ENCODE measurements around the gene NELFE.
"Not testable (repeated sequence)": the region's sequence is repeated elsewhere in the genome, so short reads cannot be mapped to it uniquely, and the experiment has no call there.

Gene NELFE

DNA sequence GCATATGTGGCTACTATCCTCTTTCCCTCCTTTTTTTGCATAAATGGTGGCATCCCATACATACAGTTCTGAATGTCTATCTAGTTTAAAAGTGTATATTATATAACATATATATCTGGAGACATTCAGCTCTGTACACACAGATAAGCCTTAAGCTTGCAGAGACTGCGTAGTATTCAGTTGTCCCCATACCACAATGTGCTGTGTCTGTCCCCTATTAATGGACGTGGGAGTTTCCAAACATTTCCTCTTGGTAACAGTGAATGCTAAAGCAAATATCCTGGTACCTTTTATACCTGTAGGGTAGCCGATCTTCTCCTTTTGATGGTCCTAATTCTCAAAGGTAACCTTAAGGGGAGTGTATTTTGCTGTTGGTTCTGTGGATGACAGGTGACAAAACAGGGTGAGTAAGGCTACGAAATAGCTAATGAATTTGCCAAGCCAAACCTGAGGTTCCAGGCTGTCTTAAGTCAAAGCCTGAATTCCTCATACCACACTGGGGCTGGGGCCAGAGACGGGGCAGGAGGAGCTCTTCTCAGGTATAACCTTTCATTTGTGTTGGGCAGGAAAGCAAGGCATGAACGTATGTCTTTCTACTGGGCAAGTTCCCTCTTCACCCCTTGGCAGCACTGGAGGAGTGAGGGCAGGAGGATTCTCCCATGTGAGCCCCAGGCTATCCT, 39.0 kb downstream of the NELFE start:
- DNase-seq (ENCODE audit: low read depth in 1 of 2, low spot score in 1 of 2), result no peak

DNA sequence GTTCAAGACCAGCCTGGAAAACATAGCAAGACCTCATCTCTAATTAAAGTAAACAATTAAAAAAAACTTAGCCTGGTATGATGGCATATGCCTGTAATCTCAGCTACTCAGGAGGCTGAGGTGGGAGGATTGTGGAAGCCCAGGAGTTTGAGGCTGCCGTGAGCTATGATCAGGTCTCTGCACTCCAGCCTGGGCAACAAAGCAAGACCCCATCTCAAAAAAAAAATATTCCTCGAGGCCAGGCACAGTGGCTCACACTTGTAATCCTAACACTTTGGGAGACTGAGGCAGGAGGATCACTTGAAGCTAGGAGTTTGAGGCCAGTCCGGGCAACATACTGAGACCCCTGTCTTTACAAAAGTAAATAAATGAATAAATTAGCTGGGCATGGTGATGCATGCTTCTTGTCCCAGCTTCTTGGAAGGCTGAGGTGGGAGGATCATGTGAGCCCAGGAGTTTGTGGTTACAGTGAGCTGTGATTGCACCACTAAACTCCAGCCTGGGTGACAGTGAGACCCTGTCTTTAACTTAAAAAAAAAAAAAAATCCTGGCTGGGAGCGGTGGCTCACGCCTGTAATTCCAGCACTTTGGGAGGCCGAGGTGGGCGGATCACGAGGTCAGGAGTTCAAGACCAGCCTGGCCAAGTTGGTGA, 40.6 kb downstream of the NELFE start:
- DNase-seq (ENCODE audit: low read depth in 1 of 2, low spot score in 1 of 2), result no peak

DNA sequence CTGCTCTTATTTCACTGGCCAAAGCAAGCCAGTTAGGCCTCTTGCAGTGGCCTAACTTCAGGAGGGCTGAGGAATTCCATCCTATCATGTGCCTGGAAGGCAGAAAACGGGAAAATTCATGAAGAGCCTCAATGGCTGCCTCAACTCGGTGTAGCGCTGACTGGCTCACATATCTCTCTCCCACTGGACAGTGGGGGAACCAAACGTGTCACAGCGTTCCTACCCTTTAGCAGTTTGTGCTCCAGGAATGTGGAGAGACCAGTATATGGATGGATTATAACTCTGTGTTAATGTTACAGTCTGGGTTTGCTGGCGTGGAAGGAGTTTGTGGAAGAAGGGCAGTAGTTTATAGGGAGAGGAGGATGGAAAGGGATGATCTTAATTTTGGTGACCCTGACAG, 43.0 kb downstream of the NELFE start:
- no peak for DNase-seq (ENCODE audit: low read depth in 1 of 2, low spot score in 1 of 2)

GRCh38 chr6:31915351-31915750, 43.4 kb downstream of the NELFE start:
- DNase-seq (ENCODE audit: low read depth in 1 of 2, low spot score in 1 of 2), result no peak

GRCh38 chr6:31911826-31912585, 46.8 kb downstream of the NELFE start:
- DNase-seq (ENCODE audit: low read depth in 1 of 2, low spot score in 1 of 2), result no peak

- not testable (repeated sequence) for DNase-seq (ENCODE audit: low read depth in 1 of 2, low spot score in 1 of 2)
Measured at GRCh38 chr6:31909298-31909697, 49.5 kb downstream of the NELFE start.

GRCh38 chr6:31908791-31909190, 50.0 kb downstream of the NELFE start:
- no peak for DNase-seq (ENCODE audit: low read depth in 1 of 2, low spot score in 1 of 2)

- not testable (repeated sequence) for DNase-seq (ENCODE audit: low read depth in 1 of 2, low spot score in 1 of 2)
Measured at GRCh38 chr6:31908255-31908654, 50.5 kb downstream of the NELFE start.

GRCh38 chr6:31907158-31907813, 51.5 kb downstream of the NELFE start:
- no peak for DNase-seq (ENCODE audit: low read depth in 1 of 2, low spot score in 1 of 2)

- DNase-seq (ENCODE audit: low read depth in 1 of 2, low spot score in 1 of 2), result not testable (repeated sequence)
Measured at GRCh38 chr6:31906727-31907126, 52.0 kb downstream of the NELFE start.

GRCh38 chr6:31906122-31906521, 52.6 kb downstream of the NELFE start:
- no peak for DNase-seq (ENCODE audit: low read depth in 1 of 2, low spot score in 1 of 2)

DNA sequence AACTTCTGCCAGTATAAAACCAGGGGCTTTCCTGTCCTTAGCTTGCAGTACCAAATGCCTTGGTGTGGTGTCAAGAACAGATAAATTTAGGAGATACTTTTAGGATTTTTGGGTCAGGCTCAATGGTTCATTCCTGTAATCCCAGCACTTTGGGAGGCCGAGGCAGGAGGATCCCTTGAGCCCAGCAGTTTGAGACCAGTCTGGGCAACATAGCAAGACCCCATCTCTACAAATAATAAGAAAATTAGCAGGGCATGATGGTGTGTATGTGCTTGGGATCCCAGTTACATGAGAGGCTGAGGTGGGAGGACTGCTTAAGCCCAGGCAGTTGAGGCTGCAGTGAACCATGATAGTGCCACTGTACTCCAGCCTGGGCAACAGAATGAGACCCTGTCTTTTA, 53.7 kb downstream of the NELFE start:
- no peak for DNase-seq (ENCODE audit: low read depth in 1 of 2, low spot score in 1 of 2)

- no peak for DNase-seq (ENCODE audit: low read depth in 1 of 2, low spot score in 1 of 2)
Measured at GRCh38 chr6:31903957-31904356, 54.8 kb downstream of the NELFE start.
